Upper lobe of right lung (tissue), 1 donor: Measurements from ENCODE around the gene MAN1C1. TPM values are rescaled to one million over a fixed set of nuclear protein-coding genes. Genes with fewer than 3 reads are reported as not detected.
A peak's percentile ranks its signal among the peaks of the same experiment; 100 is the strongest.

ENCODE experiments used
- ATAC-seq: fragments of 200-7000 bp; cut with Tn5 transposase; one replicate; pipeline ENCODE4 v1.9.1; 2020; ENCODE audit warnings: mild to moderate bottlenecking, moderate library complexity
- DNase-seq: peaks from one replicate; pipeline ENCODE4 v3.0.0-alpha.2; 2020
- H3K27ac ChIP-seq: fragments of 200-600 bp; one replicate; pipeline ENCODE4 v1.8.0; 2022
- H3K27me3 ChIP-seq: fragments of 200-600 bp; one replicate; pipeline ENCODE4 v1.8.0; 2022; ENCODE audit warnings: mild to moderate bottlenecking
- H3K36me3 ChIP-seq: fragments of 200-600 bp; one replicate; pipeline ENCODE4 v1.8.0; 2022
- H3K4me1 ChIP-seq: fragments of 200-600 bp; one replicate; pipeline ENCODE4 v1.8.0; 2022
- H3K4me3 ChIP-seq: fragments of 200-600 bp; one replicate; pipeline ENCODE4 v1.8.0; 2022; ENCODE audit warnings: mild to moderate bottlenecking
- H3K9me3 ChIP-seq: fragments of 200-600 bp; one replicate; pipeline ENCODE4 v1.8.0; 2022
- CTCF ChIP-seq: fragments of 200-600 bp; IDR thresholded peaks from one replicate; pipeline ENCODE4 v1.8.0; 2022; ENCODE audit warnings: antibody characterized with exemption
- intact Hi-C: fragments of 100-400 bp; cut with DNase I; formaldehyde crosslinking; loops from one replicate; pipeline ENCODE4 v1.11.0; 2022
- total RNA-seq: library from RNA; stranded (reverse); fragmentation: NEBNext Ultra II Directional; extraction: Animal tissue kit (Norgen Biotek cat#: 25700); gene quantifications from one replicate; pipeline ENCODE4 v1.2.1, GENCODE V29; 2021
- donor health status: DM: no; HTN: yes; CAD: no; lungs with severe emphysema.

Gene MAN1C1
- total RNA-seq, 1 donor from 2014 or later, result 19.7 TPM

- no peaks in the 10 kb centered on the region for H3K27me3 ChIP-seq
- no peak overlapping the region for H3K4me3 ChIP-seq
- H3K27ac ChIP-seq, result no peak overlapping the region
- intact Hi-C loops, result no loop called here
- ATAC-seq (no peak), DNase-seq (no peak)
- no peaks in the 10 kb centered on the region for H3K36me3 ChIP-seq
- peaks cover 15% of the 10 kb centered on the region for H3K4me1 ChIP-seq
- no peak for TF ChIP-seq CTCF
- no peaks in the 10 kb centered on the region for H3K9me3 ChIP-seq
Measured at GRCh38 chr1:25724966-25725365, 108.4 kb downstream of the MAN1C1 start.

- Histone ChIP-seq H3K36me3 (no peaks in the 10 kb centered on the region), H3K4me1 (peaks cover 18% of the 10 kb centered on the region), H3K9me3 (no peaks in the 10 kb centered on the region), H3K27ac (no peak overlapping the region), H3K27me3 (no peaks in the 10 kb centered on the region), H3K4me3 (no peak overlapping the region)
- DNase-seq, result no peak
- intact Hi-C loops, result no loop called here
- no peak for ATAC-seq
- TF ChIP-seq CTCF, result no peak
Measured at GRCh38 chr1:25725482-25725881, 108.9 kb downstream of the MAN1C1 start.

- no peak for TF ChIP-seq CTCF
- intact Hi-C loops, result no loop called here
- Histone ChIP-seq H3K4me1 (peaks cover 28% of the 10 kb centered on the region), H3K27me3 (no peaks in the 10 kb centered on the region), H3K27ac (no peak overlapping the region), H3K36me3 (no peaks in the 10 kb centered on the region), H3K4me3 (no peak overlapping the region), H3K9me3 (no peaks in the 10 kb centered on the region)
- DNase-seq (no peak), ATAC-seq (no peak)
Measured at GRCh38 chr1:25727088-25727487, 110.5 kb downstream of the MAN1C1 start.

GRCh38 chr1:25727635-25728286 is 111.2 kb downstream of the MAN1C1 start:
- H3K4me3 ChIP-seq, result no peak overlapping the region
- no peak for DNase-seq
- ATAC-seq, result peak; percentile 64
- H3K4me1 ChIP-seq, result peaks cover 28% of the 10 kb centered on the region
- H3K36me3 ChIP-seq, result no peaks in the 10 kb centered on the region
- TF ChIP-seq CTCF, result no peak
- intact Hi-C loops, result no loop called here
- no peaks in the 10 kb centered on the region for H3K9me3 ChIP-seq
- H3K27me3 ChIP-seq, result no peaks in the 10 kb centered on the region
- no peak overlapping the region for H3K27ac ChIP-seq

- ATAC-seq (no peak), DNase-seq (no peak)
- Histone ChIP-seq H3K27ac (no peak overlapping the region), H3K4me3 (no peak overlapping the region), H3K27me3 (no peaks in the 10 kb centered on the region), H3K9me3 (no peaks in the 10 kb centered on the region), H3K36me3 (no peaks in the 10 kb centered on the region), H3K4me1 (peaks cover 28% of the 10 kb centered on the region)
- intact Hi-C loops, result no loop called here
- no peak for TF ChIP-seq CTCF
Measured at GRCh38 chr1:25728301-25728935, 111.8 kb downstream of the MAN1C1 start.
